Gastroesophageal sphincter (tissue), 3 donors: ENCODE results near the gene TFB2M.

Experiments
- CTCF ChIP-seq, 4 experiments: fragments of 200-600 bp in 2 of 4; fragments of 450-650 bp in 2 of 4; sonication (generic) in 1 of 4; IDR thresholded peaks; one replicate each; pipeline ENCODE4 v1.5.1; 2017 to 2019; ENCODE audit warnings: antibody characterized with exemption in 4 of 4, mild to moderate bottlenecking in 2 of 4, moderate library complexity in 2 of 4
- POLR2A ChIP-seq, 2 donors: fragments of 450-650 bp; IDR thresholded peaks; one replicate each; pipeline ENCODE4 v1.6.1; 2017; ENCODE audit warnings: antibody characterized with exemption in 2 of 2, mild to moderate bottlenecking in 2 of 2, moderate library complexity in 1 of 2
- POLR2AphosphoS5 ChIP-seq: sonication (generic); formaldehyde crosslinking; IDR thresholded peaks from one replicate; pipeline ENCODE4 v1.6.1; 2017; ENCODE audit warnings: antibody characterized with exemption

GRCh38 chr1:246583056-246583440, 17.0 kb upstream of the TFB2M start:
- TF ChIP-seq CTCF (IDR thresholded peaks at IDR 0.05) = no peak
- TF ChIP-seq POLR2AphosphoS5 = no peak
- TF ChIP-seq POLR2A (IDR thresholded peaks at IDR 0.05) = no peak
